IPS DF 19.7 (cell line): Measurements from ENCODE around the gene KDM8.
"Not testable (repeated sequence)": the region's sequence is repeated elsewhere in the genome, so short reads cannot be mapped to it uniquely, and the experiment has no call there.

ENCODE experiments used
- DNase-seq: peaks from one replicate; pipeline ENCODE4 v3.0.0-alpha.2; 2013; ENCODE audit warnings: low read depth, low spot score

KDM8 gene

GRCh38 chr16:27191352-27191924 lies 11.9 kb upstream of the KDM8 start:
- DNase-seq, result no peak

GRCh38 chr16:27193300-27193990 lies 9.9 kb upstream of the KDM8 start:
- no peak for DNase-seq

- no peak for DNase-seq
Observed at GRCh38 chr16:27195076-27195741, 8.1 kb upstream of the KDM8 start.

- DNase-seq, result no peak
Observed at GRCh38 chr16:27195941-27196595, 7.3 kb upstream of the KDM8 start.

GRCh38 chr16:27197004-27197403 lies 6.3 kb upstream of the KDM8 start:
- DNase-seq, result no peak

GRCh38 chr16:27198451-27199234 lies 4.7 kb upstream of the KDM8 start:
- DNase-seq, result no peak

- DNase-seq, result no peak
Observed at GRCh38 chr16:27199235-27199586, 4.1 kb upstream of the KDM8 start.

- DNase-seq, result no peak
Observed at GRCh38 chr16:27199736-27200135, 3.6 kb upstream of the KDM8 start.

- not testable (repeated sequence) for DNase-seq
Observed at GRCh38 chr16:27200914-27201313, 2.4 kb upstream of the KDM8 start.

- peak; percentile 79 for DNase-seq
Observed at GRCh38 chr16:27202923-27203506, 311 bp upstream of the KDM8 start.

- DNase-seq, result no peak
Observed at GRCh38 chr16:27204312-27204915, 1.1 kb downstream of the KDM8 start.

GRCh38 chr16:27205423-27206065 lies 2.2 kb downstream of the KDM8 start:
- DNase-seq, result no peak

- not testable (repeated sequence) for DNase-seq
Observed at GRCh38 chr16:27207121-27207520, 3.8 kb downstream of the KDM8 start.

- DNase-seq, result no peak
Observed at GRCh38 chr16:27208081-27208680, 4.9 kb downstream of the KDM8 start.

GRCh38 chr16:27208796-27209195 lies 5.5 kb downstream of the KDM8 start:
- DNase-seq, result no peak

GRCh38 chr16:27209591-27209990 lies 6.3 kb downstream of the KDM8 start:
- DNase-seq, result no peak

- DNase-seq, result no peak
Observed at GRCh38 chr16:27210174-27210573, 6.8 kb downstream of the KDM8 start.

- no peak for DNase-seq
Observed at GRCh38 chr16:27211026-27211425, 7.7 kb downstream of the KDM8 start.

GRCh38 chr16:27214084-27214961 lies 11.0 kb downstream of the KDM8 start:
- DNase-seq, result no peak
